Measurements from ENCODE around the gene NOL9. TPM values are rescaled to one million over a fixed set of nuclear protein-coding genes. Genes with fewer than 3 reads are reported as not detected.

Gene NOL9
- total RNA-seq, 1 donor from 2014 or later: 26.8 TPM

- peaks cover 26% of the 10 kb centered on the region for H3K79me2 ChIP-seq (ENCODE audit: insufficient read depth, low read length)
- no peaks in the 10 kb centered on the region for H3K27me3 ChIP-seq (ENCODE audit: insufficient read depth, low read length)
- Mint-ChIP-seq H3K9me3 (ENCODE audit: unreplicated experiment) (no peaks in the 10 kb centered on the region), H3K27ac (ENCODE audit: unreplicated experiment) (no peak overlapping the region), H3K27me3 (ENCODE audit: low read depth, unreplicated experiment) (no peaks in the 10 kb centered on the region), H3K4me1 (ENCODE audit: low read depth, unreplicated experiment) (peaks cover 27% of the 10 kb centered on the region), H3K4me3 (ENCODE audit: unreplicated experiment) (peak overlapping the region; percentile 40), H3K36me3 (ENCODE audit: low read depth, unreplicated experiment) (no peaks in the 10 kb centered on the region)
- FAIRE-seq (no peak), DNase-seq (ENCODE audit: low read depth) (no peak)
- H3K36me3 ChIP-seq (ENCODE audit: insufficient read depth, low read length): no peaks in the 10 kb centered on the region
- no peak overlapping the region for H3K27ac ChIP-seq (ENCODE audit: low read depth, low read length)
- H3K9ac ChIP-seq (ENCODE audit: low read length): no peak overlapping the region
- H3K4me2 ChIP-seq (ENCODE audit: low read length): no peak overlapping the region
- peaks cover 23% of the 10 kb centered on the region for H4K20me1 ChIP-seq (ENCODE audit: insufficient read depth, low read length)
- TF ChIP-seq EZH2 (IDR thresholded peaks at IDR 0.05; ENCODE audit: insufficient read depth, low read length) (no peak), CTCF (IDR thresholded peaks at IDR 0.05; ENCODE audit: insufficient read depth, low read depth, low read length) (no peak)
- no peak overlapping the region for H3K4me3 ChIP-seq (ENCODE audit: insufficient read depth, low read depth, low read length)
- H3K9me3 ChIP-seq (ENCODE audit: insufficient read depth, low read depth, low read length): no peaks in the 10 kb centered on the region
- peaks cover 12% of the 10 kb centered on the region for H3K4me1 ChIP-seq (ENCODE audit: insufficient read depth, low read length)
- H2AFZ ChIP-seq (ENCODE audit: low read depth, low read length): no peak overlapping the region
Measured at GRCh38 chr1:6577831-6578525, 23.7 kb upstream of the NOL9 start.

- no peaks in the 10 kb centered on the region for H3K36me3 Mint-ChIP-seq (ENCODE audit: low read depth, unreplicated experiment)
- TF ChIP-seq CTCF (IDR thresholded peaks at IDR 0.05; ENCODE audit: insufficient read depth, low read depth, low read length): no peak
- no peak for TF ChIP-seq EZH2 (IDR thresholded peaks at IDR 0.05; ENCODE audit: insufficient read depth, low read length)
- H2AFZ ChIP-seq (ENCODE audit: low read depth, low read length): no peak overlapping the region
- no peak overlapping the region for H3K4me3 Mint-ChIP-seq (ENCODE audit: unreplicated experiment)
- no peak overlapping the region for H3K27ac Mint-ChIP-seq (ENCODE audit: unreplicated experiment)
- FAIRE-seq (no peak), DNase-seq (ENCODE audit: low read depth) (no peak)
- H3K27me3 Mint-ChIP-seq (ENCODE audit: low read depth, unreplicated experiment): peaks cover 16% of the 10 kb centered on the region
- no peaks in the 10 kb centered on the region for H3K36me3 ChIP-seq (ENCODE audit: insufficient read depth, low read length)
- peaks cover 22% of the 10 kb centered on the region for H3K4me1 Mint-ChIP-seq (ENCODE audit: low read depth, unreplicated experiment)
- no peaks in the 10 kb centered on the region for H4K20me1 ChIP-seq (ENCODE audit: insufficient read depth, low read length)
- H3K4me2 ChIP-seq (ENCODE audit: low read length): no peak overlapping the region
- H3K79me2 ChIP-seq (ENCODE audit: insufficient read depth, low read length): no peaks in the 10 kb centered on the region
- H3K27me3 ChIP-seq (ENCODE audit: insufficient read depth, low read length): peaks cover 3% of the 10 kb centered on the region
- no peak overlapping the region for H3K27ac ChIP-seq (ENCODE audit: low read depth, low read length)
- H3K4me1 ChIP-seq (ENCODE audit: insufficient read depth, low read length): peaks cover 5% of the 10 kb centered on the region
- no peak overlapping the region for H3K9ac ChIP-seq (ENCODE audit: low read length)
- H3K4me3 ChIP-seq (ENCODE audit: insufficient read depth, low read depth, low read length): no peak overlapping the region
- H3K9me3 ChIP-seq (ENCODE audit: insufficient read depth, low read depth, low read length): peaks cover 5% of the 10 kb centered on the region
- no peaks in the 10 kb centered on the region for H3K9me3 Mint-ChIP-seq (ENCODE audit: unreplicated experiment)
Measured at GRCh38 chr1:6574818-6575217, 20.5 kb upstream of the NOL9 start.

GRCh38 chr1:6574025-6574620 is 19.8 kb upstream of the NOL9 start:
- peaks cover 18% of the 10 kb centered on the region for H3K4me1 Mint-ChIP-seq (ENCODE audit: low read depth, unreplicated experiment)
- H3K36me3 Mint-ChIP-seq (ENCODE audit: low read depth, unreplicated experiment): no peaks in the 10 kb centered on the region
- H3K27ac Mint-ChIP-seq (ENCODE audit: unreplicated experiment): no peak overlapping the region
- no peak for DNase-seq (ENCODE audit: low read depth)
- Histone ChIP-seq H3K27ac (ENCODE audit: low read depth, low read length) (no peak overlapping the region), H3K9me3 (ENCODE audit: insufficient read depth, low read depth, low read length) (peaks cover 5% of the 10 kb centered on the region), H4K20me1 (ENCODE audit: insufficient read depth, low read length) (no peaks in the 10 kb centered on the region), H3K4me1 (ENCODE audit: insufficient read depth, low read length) (no peaks in the 10 kb centered on the region), H3K4me2 (ENCODE audit: low read length) (no peak overlapping the region), H3K27me3 (ENCODE audit: insufficient read depth, low read length) (peaks cover 3% of the 10 kb centered on the region), H3K9ac (ENCODE audit: low read length) (no peak overlapping the region), H3K79me2 (ENCODE audit: insufficient read depth, low read length) (no peaks in the 10 kb centered on the region), H2AFZ (ENCODE audit: low read depth, low read length) (no peak overlapping the region), H3K4me3 (ENCODE audit: insufficient read depth, low read depth, low read length) (no peak overlapping the region), H3K36me3 (ENCODE audit: insufficient read depth, low read length) (no peaks in the 10 kb centered on the region)
- no peaks in the 10 kb centered on the region for H3K9me3 Mint-ChIP-seq (ENCODE audit: unreplicated experiment)
- no peak overlapping the region for H3K4me3 Mint-ChIP-seq (ENCODE audit: unreplicated experiment)
- FAIRE-seq: no peak
- TF ChIP-seq CTCF (IDR thresholded peaks at IDR 0.05; ENCODE audit: insufficient read depth, low read depth, low read length) (no peak), EZH2 (IDR thresholded peaks at IDR 0.05; ENCODE audit: insufficient read depth, low read length) (no peak)
- peaks cover 22% of the 10 kb centered on the region for H3K27me3 Mint-ChIP-seq (ENCODE audit: low read depth, unreplicated experiment)

Measured in astrocyte (in vitro differentiated cells and primary cell).